MCF 10A (cell line): ENCODE measurements around the gene ZNF436. TPM values are rescaled to one million over a fixed set of nuclear protein-coding genes. Genes with fewer than 3 reads are reported as not detected.

ENCODE experiments used
- BruUV-seq: library from RNA; stranded (reverse); fragments of 400-500 nt; replicated peaks from 2 replicates; lab custom pipeline; 2021; lab: Mats Ljungman, UMichigan
- CTCF ChIA-PET: fragments of 300-600 bp; sonication (Branson Sonifier 250); formaldehyde crosslinking; extraction: SDS; loops from one replicate; lab custom pipeline; 2021; ENCODE audit warnings: antibody characterized with exemption, inconsistent platforms; lab: Yijun Ruan, JAX
- POLR2A ChIA-PET: fragments of 300-600, 350-650 bp; sonication (Branson Sonifier 250); formaldehyde crosslinking; extraction: SDS; loops from one replicate; lab custom pipeline; 2020; ENCODE audit warnings: antibody characterized with exemption, inconsistent platforms; lab: Yijun Ruan, JAX
- DNase-seq: peaks from one replicate; pipeline ENCODE4 v3.0.0-alpha.2; 2018; ENCODE audit not compliant: unreplicated experiment
- H3K27ac Mint-ChIP-seq: one replicate; pipeline ENCODE4 v1.8.0; 2022; ENCODE audit warnings: mild to moderate bottlenecking, low read depth, mixed read lengths; ENCODE audit not compliant: unreplicated experiment
- H3K27me3 Mint-ChIP-seq: one replicate; pipeline ENCODE4 v1.8.0; 2022; ENCODE audit warnings: mixed read lengths; ENCODE audit not compliant: insufficient read depth, unreplicated experiment
- H3K36me3 Mint-ChIP-seq: one replicate; pipeline ENCODE4 v1.8.0; 2022; ENCODE audit warnings: mild to moderate bottlenecking, moderate library complexity, mixed read lengths; ENCODE audit not compliant: insufficient read depth, unreplicated experiment
- H3K4me1 Mint-ChIP-seq: one replicate; pipeline ENCODE4 v1.8.0; 2022; ENCODE audit warnings: mixed read lengths; ENCODE audit not compliant: insufficient read depth, unreplicated experiment
- H3K4me3 Mint-ChIP-seq: one replicate; pipeline ENCODE4 v1.8.0; 2022; ENCODE audit warnings: mild to moderate bottlenecking, moderate library complexity, mixed read lengths; ENCODE audit not compliant: unreplicated experiment
- H3K9me3 Mint-ChIP-seq: one replicate; pipeline ENCODE4 v1.8.0; 2022; ENCODE audit warnings: mixed read lengths; ENCODE audit not compliant: unreplicated experiment
- intact Hi-C: fragments of 100-400 bp; cut with micrococcal nuclease; formaldehyde crosslinking; loops from 2 replicates; pipeline ENCODE4 v1.14.1; 2022
- total RNA-seq: library from RNA; stranded (reverse); gene quantifications from 2 replicates; pipeline ENCODE4 v1.2.3, GENCODE V29; 2022
- TF ChIP-seq, protein P1 (sequence below): fragments of 200-600 bp; IDR thresholded peaks from one replicate; pipeline ENCODE4 v1.8.0; 2022; ENCODE audit warnings: antibody characterized with exemption, mild to moderate bottlenecking; ENCODE audit not compliant: unreplicated experiment

ZNF436 gene
- total RNA-seq, 1 experiment from 2014 or later = 6.5 TPM

DNA sequence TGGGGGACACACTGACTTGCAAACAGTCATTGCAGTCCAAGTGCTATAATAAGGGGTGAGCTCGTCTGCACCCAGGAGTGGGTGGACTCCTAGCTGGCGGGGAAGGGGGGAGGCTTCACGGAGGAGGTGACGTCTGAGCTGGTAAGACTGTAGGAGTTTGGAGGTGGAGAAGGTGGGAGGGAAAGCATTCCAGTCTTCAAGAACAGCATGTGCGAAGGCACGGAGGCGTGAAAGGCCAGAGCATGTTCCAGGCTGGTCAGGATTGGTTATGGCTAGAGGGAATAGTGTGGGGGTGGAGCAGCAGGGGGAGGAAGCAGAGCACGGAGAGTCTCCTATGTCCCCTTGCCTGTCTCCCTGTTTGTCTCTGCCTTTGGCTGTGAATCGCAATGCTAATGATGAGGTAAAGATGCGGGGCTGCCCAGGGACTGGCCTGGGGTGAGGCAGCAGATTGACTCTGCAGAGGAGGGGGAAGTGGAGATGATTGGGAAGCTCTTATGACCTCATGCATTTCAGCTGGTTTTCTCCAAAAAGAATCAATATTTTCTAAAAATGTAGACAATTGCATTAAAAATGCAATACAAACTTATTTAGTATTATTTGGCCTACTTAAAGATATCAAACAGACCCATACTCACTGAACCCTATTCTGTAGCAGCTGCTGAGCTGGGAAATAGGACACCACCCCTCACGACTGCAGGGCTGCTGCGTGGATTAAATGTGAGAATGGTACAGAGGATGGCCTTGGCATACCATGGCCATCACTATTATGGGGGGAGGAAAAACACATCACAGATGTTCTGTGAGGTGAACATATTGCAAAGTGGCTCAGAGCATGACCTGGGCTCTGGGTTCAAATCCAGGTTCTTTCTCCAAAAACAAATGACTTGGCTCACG, 2.6 kb upstream of the ZNF436 start:
- CTCF ChIA-PET = no interaction called here
- intact Hi-C loops = no loop called here
- TF ChIP-seq, protein P1, sequence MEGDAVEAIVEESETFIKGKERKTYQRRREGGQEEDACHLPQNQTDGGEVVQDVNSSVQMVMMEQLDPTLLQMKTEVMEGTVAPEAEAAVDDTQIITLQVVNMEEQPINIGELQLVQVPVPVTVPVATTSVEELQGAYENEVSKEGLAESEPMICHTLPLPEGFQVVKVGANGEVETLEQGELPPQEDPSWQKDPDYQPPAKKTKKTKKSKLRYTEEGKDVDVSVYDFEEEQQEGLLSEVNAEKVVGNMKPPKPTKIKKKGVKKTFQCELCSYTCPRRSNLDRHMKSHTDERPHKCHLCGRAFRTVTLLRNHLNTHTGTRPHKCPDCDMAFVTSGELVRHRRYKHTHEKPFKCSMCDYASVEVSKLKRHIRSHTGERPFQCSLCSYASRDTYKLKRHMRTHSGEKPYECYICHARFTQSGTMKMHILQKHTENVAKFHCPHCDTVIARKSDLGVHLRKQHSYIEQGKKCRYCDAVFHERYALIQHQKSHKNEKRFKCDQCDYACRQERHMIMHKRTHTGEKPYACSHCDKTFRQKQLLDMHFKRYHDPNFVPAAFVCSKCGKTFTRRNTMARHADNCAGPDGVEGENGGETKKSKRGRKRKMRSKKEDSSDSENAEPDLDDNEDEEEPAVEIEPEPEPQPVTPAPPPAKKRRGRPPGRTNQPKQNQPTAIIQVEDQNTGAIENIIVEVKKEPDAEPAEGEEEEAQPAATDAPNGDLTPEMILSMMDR = no peak
- H3K27ac Mint-ChIP-seq = no peak overlapping the region
- H3K36me3 Mint-ChIP-seq = peaks cover 11% of the 10 kb centered on the region
- no peaks in the 10 kb centered on the region for H3K27me3 Mint-ChIP-seq
- POLR2A ChIA-PET = interaction anchor here (0.6 to 12.3 kb wide), 4 partner anchors 30 to 420 kb away, joined by 3 to 247 read pairs (median 4); no protein-coding TSS in a partner anchor
- no TSS peak for BruUV-seq
- peaks cover 31% of the 10 kb centered on the region for H3K4me1 Mint-ChIP-seq
- DNase-seq = no peak
- no peaks in the 10 kb centered on the region for H3K9me3 Mint-ChIP-seq
- peak overlapping the region; percentile 26 for H3K4me3 Mint-ChIP-seq

DNA sequence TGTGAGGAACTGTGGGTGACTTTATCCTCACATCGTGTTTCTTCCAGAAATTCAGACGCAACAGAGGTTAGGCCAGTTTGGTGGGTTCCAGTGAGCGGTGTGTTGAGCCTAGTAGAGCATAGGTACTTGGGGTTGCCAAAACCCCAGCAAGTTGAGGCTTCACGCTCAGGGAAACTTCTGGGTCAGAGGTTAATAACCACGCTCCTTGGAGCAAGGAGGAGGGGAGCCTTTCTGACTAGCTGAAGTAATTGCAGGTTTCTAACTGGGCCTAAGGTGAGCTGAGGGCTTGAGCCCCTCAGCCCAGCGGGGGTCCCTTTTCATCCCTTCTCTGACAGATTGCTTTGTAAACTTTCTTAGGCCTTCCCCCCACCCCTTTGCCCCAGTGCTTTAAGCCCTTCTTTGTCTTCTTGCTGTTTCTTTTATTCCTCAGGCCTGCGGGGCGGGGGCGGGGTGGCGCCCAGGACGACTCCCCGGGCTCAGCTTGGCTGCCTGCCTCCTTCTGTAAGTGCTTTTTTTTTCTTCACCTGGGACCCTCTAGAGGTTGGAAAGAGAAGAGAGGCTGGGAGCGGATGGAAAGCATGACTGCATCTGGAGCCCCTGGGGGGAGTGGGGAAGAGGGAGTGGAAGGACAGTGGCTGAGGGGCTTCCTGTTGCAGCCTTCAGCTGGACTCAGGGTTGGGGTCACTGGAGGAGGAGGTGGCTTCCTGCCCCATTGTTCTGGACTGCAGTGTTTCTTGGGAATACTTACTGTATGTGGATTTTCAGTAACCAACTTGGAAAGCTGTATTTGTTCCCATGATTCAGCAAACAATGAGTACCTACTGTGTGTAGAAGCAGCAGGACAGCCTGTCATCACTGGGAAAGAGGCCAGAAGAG, 1.3 kb upstream of the ZNF436 start:
- ChIA-PET POLR2A (interaction anchor here (0.7 to 15.8 kb wide), 4 partner anchors 28 to 47 kb away, joined by 3 to 335 read pairs (median 126); partner anchors contain the start of gene HNRNPR), CTCF (interaction anchor here (0.5 to 1.3 kb wide), 4 partner anchors 31 to 174 kb away, joined by 3 to 5 read pairs (median 4); no protein-coding TSS in a partner anchor)
- Mint-ChIP-seq H3K4me3 (peak overlapping the region; percentile 87), H3K27ac (peak overlapping the region; percentile 94), H3K36me3 (peaks cover 24% of the 10 kb centered on the region), H3K4me1 (peaks cover 32% of the 10 kb centered on the region), H3K27me3 (no peaks in the 10 kb centered on the region), H3K9me3 (no peaks in the 10 kb centered on the region)
- no TSS peak for BruUV-seq
- TF ChIP-seq, protein P1 = no peak
- no peak for DNase-seq
- intact Hi-C loops = no loop called here

DNA sequence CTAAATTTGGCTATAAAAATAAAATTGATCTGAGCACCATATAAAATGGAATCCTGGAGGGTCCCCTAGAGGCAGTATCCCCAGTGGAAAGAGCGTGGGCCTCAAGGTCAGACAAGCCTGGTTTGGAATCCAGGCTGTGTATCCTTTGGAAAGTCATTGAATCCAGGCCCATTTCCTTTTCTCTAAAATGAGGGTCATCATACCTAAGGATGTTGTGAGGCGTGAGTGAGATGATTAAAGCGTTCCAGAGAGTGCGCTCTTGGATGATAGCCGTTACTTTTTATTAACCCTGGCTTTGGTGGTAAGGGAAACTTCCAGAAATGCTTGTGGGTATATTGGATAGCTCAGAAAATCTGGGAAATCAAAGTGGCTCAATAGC, 683 bp upstream of the ZNF436 start:
- no TSS peak for BruUV-seq
- CTCF ChIA-PET = interaction anchor here (0.5 to 1.3 kb wide), 4 partner anchors 30 to 174 kb away, joined by 3 to 5 read pairs (median 4); no protein-coding TSS in a partner anchor
- DNase-seq = no peak
- H3K4me1 Mint-ChIP-seq = peaks cover 32% of the 10 kb centered on the region
- H3K9me3 Mint-ChIP-seq = no peaks in the 10 kb centered on the region
- POLR2A ChIA-PET = interaction anchor here (0.7 to 15.8 kb wide), 3 partner anchors 28 to 47 kb away, joined by 3 to 335 read pairs (median 247); partner anchors contain the start of gene HNRNPR
- peak overlapping the region; percentile 87 for H3K4me3 Mint-ChIP-seq
- H3K27ac Mint-ChIP-seq = peak overlapping the region; percentile 94
- TF ChIP-seq, protein P1 = no peak
- peaks cover 30% of the 10 kb centered on the region for H3K36me3 Mint-ChIP-seq
- intact Hi-C loops = no loop called here
- no peaks in the 10 kb centered on the region for H3K27me3 Mint-ChIP-seq
